AG04450 (cell line): ENCODE results near the gene NCS1. TPM values are rescaled to one million over a fixed set of nuclear protein-coding genes. Genes with fewer than 3 reads are reported as not detected.

ENCODE experiments used
- CTCF ChIA-PET: fragments of 300-600, 350-600 bp; formaldehyde crosslinking; extraction: SDS; loops from one replicate; lab custom pipeline; 2022; ENCODE audit warnings: antibody characterized with exemption, inconsistent platforms; lab: Charles Lee
- POLR2A ChIA-PET: fragments of 350-600 bp; formaldehyde crosslinking; extraction: SDS; loops from one replicate; lab custom pipeline; 2021; ENCODE audit warnings: antibody characterized with exemption, inconsistent platforms; lab: Yijun Ruan, JAX
- DNase-seq: peaks from one replicate; pipeline ENCODE4 v3.0.0-alpha.2; 2011; ENCODE audit warnings: low read depth, low spot score
- H3K27ac ChIP-seq: one replicate; pipeline ENCODE4 v1.5.1; 2012; ENCODE audit warnings: low read depth, low read length, control low read depth
- H3K27me3 ChIP-seq: one replicate; pipeline ENCODE4 v1.6.0; 2012; ENCODE audit warnings: low read length; ENCODE audit not compliant: control insufficient read depth, insufficient read depth
- H3K4me3 ChIP-seq: 2 replicates; pipeline ENCODE4 v1.5.1; 2011; ENCODE audit warnings: mild to moderate bottlenecking, low read depth, low read length, control low read depth
- H3K9me3 ChIP-seq: 2 replicates; pipeline ENCODE4 v1.5.1; 2012; ENCODE audit warnings: low read length; ENCODE audit not compliant: control insufficient read depth, insufficient read depth
- polyA plus RNA-seq: library from polyadenylated mRNA; depleted of rRNA; stranded (reverse); fragments of >200 nt; gene quantifications from 2 replicates; pipeline ENCODE4 v1.2.3, GENCODE V29; 2011
- TF ChIP-seq, protein P1 (sequence below): IDR thresholded peaks from 2 replicates; pipeline ENCODE4 v1.5.1; 2011; ENCODE audit warnings: low read depth, low read length, control low read depth, inconsistent platforms

The NCS1 gene
- polyA plus RNA-seq, 1 experiment, result 68.3 TPM

DNA sequence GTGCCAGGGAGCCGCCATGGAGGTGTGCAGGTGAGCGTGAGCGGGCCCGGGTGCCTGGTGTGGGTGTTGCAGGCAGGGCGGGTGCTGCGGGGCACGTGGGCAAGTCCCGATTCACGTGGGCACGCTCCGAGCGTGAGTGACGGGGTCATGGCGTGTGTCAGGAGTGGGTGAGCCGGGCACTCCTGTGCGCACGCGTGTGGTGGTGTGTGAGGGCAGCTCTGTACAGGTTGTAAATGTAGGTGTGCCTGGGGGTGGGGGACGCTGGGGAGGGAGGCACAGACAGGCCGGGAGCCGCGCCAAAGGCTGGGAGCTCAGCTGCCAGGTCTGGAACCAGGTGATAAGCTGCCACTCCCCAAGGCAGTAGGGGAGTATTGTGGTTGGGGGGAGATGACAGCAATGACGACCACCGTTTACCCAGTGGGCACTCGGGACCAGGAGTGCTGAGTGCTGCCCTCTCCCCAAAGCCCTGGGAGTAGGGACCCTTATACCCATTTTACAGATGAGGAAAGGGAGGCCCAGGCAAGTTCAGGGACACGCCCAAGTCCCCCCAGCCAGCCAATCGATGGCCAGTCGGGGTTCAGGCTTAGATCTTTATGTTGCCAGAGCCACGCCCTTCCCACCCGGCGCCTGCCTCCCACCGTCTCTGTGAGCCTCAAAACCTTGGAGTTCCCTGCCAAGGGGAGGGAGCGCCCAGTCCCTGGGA, 9.6 kb downstream of the NCS1 start:
- TF ChIP-seq, protein P1, sequence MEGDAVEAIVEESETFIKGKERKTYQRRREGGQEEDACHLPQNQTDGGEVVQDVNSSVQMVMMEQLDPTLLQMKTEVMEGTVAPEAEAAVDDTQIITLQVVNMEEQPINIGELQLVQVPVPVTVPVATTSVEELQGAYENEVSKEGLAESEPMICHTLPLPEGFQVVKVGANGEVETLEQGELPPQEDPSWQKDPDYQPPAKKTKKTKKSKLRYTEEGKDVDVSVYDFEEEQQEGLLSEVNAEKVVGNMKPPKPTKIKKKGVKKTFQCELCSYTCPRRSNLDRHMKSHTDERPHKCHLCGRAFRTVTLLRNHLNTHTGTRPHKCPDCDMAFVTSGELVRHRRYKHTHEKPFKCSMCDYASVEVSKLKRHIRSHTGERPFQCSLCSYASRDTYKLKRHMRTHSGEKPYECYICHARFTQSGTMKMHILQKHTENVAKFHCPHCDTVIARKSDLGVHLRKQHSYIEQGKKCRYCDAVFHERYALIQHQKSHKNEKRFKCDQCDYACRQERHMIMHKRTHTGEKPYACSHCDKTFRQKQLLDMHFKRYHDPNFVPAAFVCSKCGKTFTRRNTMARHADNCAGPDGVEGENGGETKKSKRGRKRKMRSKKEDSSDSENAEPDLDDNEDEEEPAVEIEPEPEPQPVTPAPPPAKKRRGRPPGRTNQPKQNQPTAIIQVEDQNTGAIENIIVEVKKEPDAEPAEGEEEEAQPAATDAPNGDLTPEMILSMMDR, result no peak
- Histone ChIP-seq H3K27me3 (no peaks in the 10 kb centered on the region), H3K4me3 (no peak overlapping the region), H3K27ac (peak overlapping the region; percentile 21), H3K9me3 (no peaks in the 10 kb centered on the region)
- POLR2A ChIA-PET, result interaction anchor here (0.6 kb wide), 1 partner anchor 13 kb away, joined by 5 read pairs; no protein-coding TSS in a partner anchor
- no peak for DNase-seq
- CTCF ChIA-PET, result interaction anchor here (0.5 kb wide), 1 partner anchor 55 kb away, joined by 3 read pairs; no protein-coding TSS in a partner anchor

DNA sequence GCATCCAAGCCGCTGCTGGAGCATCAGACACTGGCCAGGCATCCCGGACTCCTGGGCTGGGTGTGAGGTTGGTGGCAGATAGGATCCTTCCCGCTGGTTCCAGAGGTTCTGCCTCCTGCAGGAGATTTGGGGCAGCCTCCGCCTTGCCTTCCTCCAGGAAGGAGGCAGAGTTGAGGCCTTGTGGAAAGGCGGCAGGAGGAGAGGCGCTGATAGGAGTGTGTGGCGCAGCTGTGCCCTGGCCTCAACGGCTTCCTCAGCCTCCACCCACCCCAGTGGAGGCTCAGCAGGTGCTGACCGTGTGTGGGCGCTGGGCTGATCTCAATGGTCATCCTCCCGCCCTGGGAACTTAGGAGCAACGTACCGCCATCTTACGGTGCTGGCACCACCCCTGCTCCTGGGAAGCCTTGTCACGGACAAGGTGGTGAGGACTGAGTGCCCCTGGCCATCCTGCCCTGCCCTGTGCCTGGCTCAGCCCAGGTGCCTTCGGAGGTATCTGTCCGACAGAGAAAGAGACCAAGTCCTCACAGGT, 10.2 kb downstream of the NCS1 start:
- Histone ChIP-seq H3K27ac (peak overlapping the region; percentile 21), H3K4me3 (no peak overlapping the region), H3K9me3 (no peaks in the 10 kb centered on the region), H3K27me3 (no peaks in the 10 kb centered on the region)
- ChIA-PET CTCF (interaction anchor here (0.5 kb wide), 1 partner anchor 54 kb away, joined by 3 read pairs; no protein-coding TSS in a partner anchor), POLR2A (no interaction called here)
- TF ChIP-seq, protein P1, result no peak
- no peak for DNase-seq

DNA sequence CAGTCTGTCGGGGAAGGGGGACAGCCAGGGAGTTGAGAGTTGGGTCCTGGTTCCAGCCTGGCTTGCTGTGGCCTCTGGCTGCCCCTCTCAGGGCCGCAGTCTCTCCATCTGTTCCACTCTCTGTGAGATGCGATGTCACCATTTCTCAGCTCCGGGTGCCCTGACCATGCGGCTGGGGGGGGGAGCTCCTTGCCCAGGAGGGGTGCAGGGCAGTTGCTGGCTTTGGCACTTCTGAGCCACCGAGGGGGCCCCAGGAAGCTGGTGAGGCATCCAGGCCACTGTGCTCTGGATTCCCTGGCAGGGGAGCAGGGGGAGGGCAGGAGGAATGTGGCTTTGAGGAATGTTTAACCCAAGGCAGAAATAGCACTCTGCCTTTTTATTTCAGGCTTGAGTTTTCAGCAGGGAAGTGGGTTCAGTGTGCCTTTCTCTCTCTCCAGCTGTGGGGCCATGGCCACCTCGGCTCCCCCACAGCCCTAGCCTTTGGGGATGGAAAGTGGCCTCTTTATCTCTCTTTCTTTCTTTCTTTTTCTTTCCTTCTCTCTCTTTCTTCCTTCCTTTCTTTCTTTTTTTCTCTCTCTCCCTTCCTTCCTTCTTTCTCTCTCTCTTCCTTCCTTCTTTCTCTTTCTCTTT, 11.0 kb downstream of the NCS1 start:
- ChIA-PET POLR2A (interaction anchor here (0.7 to 1.2 kb wide), 4 partner anchors 10 to 51 kb away, joined by 3 to 13 read pairs (median 3); no protein-coding TSS in a partner anchor), CTCF (interaction anchor here (0.5 kb wide), 1 partner anchor 53 kb away, joined by 3 read pairs; no protein-coding TSS in a partner anchor)
- TF ChIP-seq, protein P1, result no peak
- H3K4me3 ChIP-seq, result peak overlapping the region; percentile 12; the same call in 1 of the 2 replicates
- H3K27ac ChIP-seq, result peak overlapping the region; percentile 77
- peak; percentile 39 for DNase-seq
- H3K27me3 ChIP-seq, result no peaks in the 10 kb centered on the region
- H3K9me3 ChIP-seq, result no peaks in the 10 kb centered on the region

DNA sequence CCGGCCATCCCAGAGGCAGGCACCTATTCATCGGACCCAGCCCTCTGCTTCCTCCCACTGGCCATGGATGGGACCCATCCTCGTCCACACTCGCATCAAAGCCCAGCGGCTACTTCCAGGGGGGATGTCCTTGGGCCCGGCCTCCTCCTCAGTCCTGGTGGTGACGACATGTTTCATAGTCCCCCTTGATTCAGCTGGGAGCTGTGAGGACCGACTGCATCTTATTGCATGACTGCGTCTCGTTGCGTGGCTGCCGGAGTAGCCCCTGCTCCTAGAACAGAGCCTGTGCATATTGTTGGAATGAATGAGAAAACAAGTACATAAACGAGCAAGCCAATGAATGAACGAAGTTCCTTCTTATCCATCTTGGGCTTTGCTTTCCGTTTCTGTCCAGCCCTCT, 12.8 kb downstream of the NCS1 start:
- H3K4me3 ChIP-seq, result no peak overlapping the region
- no peak for DNase-seq
- no peaks in the 10 kb centered on the region for H3K9me3 ChIP-seq
- TF ChIP-seq, protein P1, result no peak
- CTCF ChIA-PET, result interaction anchor here (0.6 to 0.9 kb wide), 2 partner anchors 36 to 51 kb away, joined by 4 to 5 read pairs; no protein-coding TSS in a partner anchor
- peak overlapping the region; percentile 81 for H3K27ac ChIP-seq
- no peaks in the 10 kb centered on the region for H3K27me3 ChIP-seq
- POLR2A ChIA-PET, result interaction anchor here (0.6 to 1.0 kb wide), 2 partner anchors 14 to 357 kb away, joined by 3 read pairs; no protein-coding TSS in a partner anchor
